ENCODE data around the gene UBE2L6. TPM values are rescaled to one million over a fixed set of nuclear protein-coding genes. Genes with fewer than 3 reads are reported as not detected.

Gene UBE2L6
- total RNA-seq, 1 experiment from 2014 or later, result 122 TPM

GRCh38 chr11:57513452-57513795 is 54.0 kb downstream of the UBE2L6 start:
- DNase-seq, result no peak
- Histone ChIP-seq H2AFZ (no peak overlapping the region), H3F3A (ENCODE audit: insufficient read depth, low read depth) (peaks cover 3% of the 10 kb centered on the region; the same call in 1 of the 2 replicates), H3K4me1 (replicated peaks; ENCODE audit: insufficient read depth) (peaks cover 12% of the 10 kb centered on the region; the same call in 1 of the 2 replicates), H3K79me2 (ENCODE audit: low read depth) (no peaks in the 10 kb centered on the region), H3K9me3 (ENCODE audit: insufficient read depth, low read depth) (no peaks in the 10 kb centered on the region), H3K9me2 (ENCODE audit: insufficient read depth) (no peaks in the 10 kb centered on the region), H3K4me2 (no peak overlapping the region), H3K27ac (no peak overlapping the region), H3K4me3 (no peak overlapping the region), H4K20me1 (ENCODE audit: insufficient read depth) (no peaks in the 10 kb centered on the region), H3K27me3 (ENCODE audit: insufficient read depth, low read depth) (peaks cover 21% of the 10 kb centered on the region), H3K36me3 (ENCODE audit: low read depth) (no peaks in the 10 kb centered on the region)
- intact Hi-C loops (cut with micrococcal nuclease; ENCODE audit: unreplicated experiment), result no loop called here
- POLR2A ChIA-PET (ENCODE audit: unreplicated experiment), result no interaction called here
- no peak for TF ChIP-seq EZH2 (IDR thresholded peaks at IDR 0.05; ENCODE audit: low read depth)
- TF ChIP-seq, protein P1, sequence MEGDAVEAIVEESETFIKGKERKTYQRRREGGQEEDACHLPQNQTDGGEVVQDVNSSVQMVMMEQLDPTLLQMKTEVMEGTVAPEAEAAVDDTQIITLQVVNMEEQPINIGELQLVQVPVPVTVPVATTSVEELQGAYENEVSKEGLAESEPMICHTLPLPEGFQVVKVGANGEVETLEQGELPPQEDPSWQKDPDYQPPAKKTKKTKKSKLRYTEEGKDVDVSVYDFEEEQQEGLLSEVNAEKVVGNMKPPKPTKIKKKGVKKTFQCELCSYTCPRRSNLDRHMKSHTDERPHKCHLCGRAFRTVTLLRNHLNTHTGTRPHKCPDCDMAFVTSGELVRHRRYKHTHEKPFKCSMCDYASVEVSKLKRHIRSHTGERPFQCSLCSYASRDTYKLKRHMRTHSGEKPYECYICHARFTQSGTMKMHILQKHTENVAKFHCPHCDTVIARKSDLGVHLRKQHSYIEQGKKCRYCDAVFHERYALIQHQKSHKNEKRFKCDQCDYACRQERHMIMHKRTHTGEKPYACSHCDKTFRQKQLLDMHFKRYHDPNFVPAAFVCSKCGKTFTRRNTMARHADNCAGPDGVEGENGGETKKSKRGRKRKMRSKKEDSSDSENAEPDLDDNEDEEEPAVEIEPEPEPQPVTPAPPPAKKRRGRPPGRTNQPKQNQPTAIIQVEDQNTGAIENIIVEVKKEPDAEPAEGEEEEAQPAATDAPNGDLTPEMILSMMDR (conservative IDR thresholded peaks at IDR 0.05), result no peak
- no TSS peak for BruUV-seq (replicated peaks)
- CTCF ChIA-PET, result interaction anchor here (1.0 kb wide), 1 partner anchor 11 kb away, joined by 3 read pairs; no protein-coding TSS in a partner anchor

DNA sequence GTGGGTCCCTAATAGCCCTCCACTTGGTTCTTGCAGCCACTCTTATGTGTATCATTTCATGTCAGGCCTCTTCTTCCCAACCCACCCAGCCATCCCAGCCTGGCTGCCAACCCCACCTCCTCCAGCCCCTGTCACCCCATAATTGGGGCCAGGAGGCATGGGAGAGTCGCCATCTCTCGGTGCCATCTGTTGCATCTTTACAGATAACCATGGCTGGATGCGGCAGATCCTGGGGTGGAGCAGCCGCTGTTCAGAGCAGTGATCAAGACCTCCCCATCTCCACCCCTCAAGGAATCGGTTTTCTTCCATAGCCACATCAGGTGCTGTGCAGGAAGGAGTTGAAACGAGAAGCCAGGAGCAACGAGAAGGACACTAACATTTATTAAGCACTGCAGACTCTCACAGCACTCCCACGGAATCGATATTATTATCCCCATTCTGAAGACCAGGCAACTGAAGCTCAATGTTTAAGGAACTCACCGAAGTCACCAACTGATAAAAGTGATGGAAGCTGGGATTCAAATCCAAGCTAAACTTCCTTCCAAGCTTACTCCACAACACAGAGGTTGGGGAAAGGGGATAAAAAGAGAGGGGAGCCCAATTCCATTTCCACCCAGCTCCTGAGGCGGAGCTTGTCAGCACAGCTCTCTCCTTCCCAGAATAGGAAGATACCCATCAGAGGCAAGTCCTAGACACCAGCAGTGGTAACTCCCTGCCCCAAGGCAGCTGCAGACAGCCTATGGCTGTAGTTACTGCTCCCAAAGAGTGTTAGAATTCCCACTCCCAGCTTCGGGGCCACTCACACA is 54.6 kb downstream of the UBE2L6 start:
- intact Hi-C loops (cut with micrococcal nuclease; ENCODE audit: unreplicated experiment), result no loop called here
- H4K20me1 ChIP-seq (ENCODE audit: insufficient read depth), result no peaks in the 10 kb centered on the region
- H3K9me2 ChIP-seq (ENCODE audit: insufficient read depth), result no peaks in the 10 kb centered on the region
- no TSS peak for BruUV-seq (replicated peaks)
- peaks cover 3% of the 10 kb centered on the region; the same call in 1 of the 2 replicates for H3F3A ChIP-seq (ENCODE audit: insufficient read depth, low read depth)
- no peak overlapping the region for H3K27ac ChIP-seq
- no peaks in the 10 kb centered on the region for H3K36me3 ChIP-seq (ENCODE audit: low read depth)
- CTCF ChIA-PET, result interaction anchor here (0.6 to 1.0 kb wide), 2 partner anchors 10 to 36 kb away, joined by 3 read pairs; no protein-coding TSS in a partner anchor
- DNase-seq, result no peak
- no peak overlapping the region for H2AFZ ChIP-seq
- no peak overlapping the region for H3K4me3 ChIP-seq
- H3K79me2 ChIP-seq (ENCODE audit: low read depth), result no peaks in the 10 kb centered on the region
- peaks cover 12% of the 10 kb centered on the region; the same call in 1 of the 2 replicates for H3K4me1 ChIP-seq (replicated peaks; ENCODE audit: insufficient read depth)
- TF ChIP-seq EZH2 (IDR thresholded peaks at IDR 0.05; ENCODE audit: low read depth), result no peak
- TF ChIP-seq, protein P1 (conservative IDR thresholded peaks at IDR 0.05), result no peak
- POLR2A ChIA-PET (ENCODE audit: unreplicated experiment), result interaction anchor here (0.6 kb wide), 1 partner anchor 188 kb away, joined by 5 read pairs; the partner anchor contains the start of gene TNKS1BP1
- H3K4me2 ChIP-seq, result no peak overlapping the region
- no peaks in the 10 kb centered on the region for H3K9me3 ChIP-seq (ENCODE audit: insufficient read depth, low read depth)
- H3K27me3 ChIP-seq (ENCODE audit: insufficient read depth, low read depth), result peaks cover 21% of the 10 kb centered on the region

GRCh38 chr11:57511741-57512430 is 55.6 kb downstream of the UBE2L6 start:
- Histone ChIP-seq H3K27me3 (ENCODE audit: insufficient read depth, low read depth) (peaks cover 21% of the 10 kb centered on the region), H3K9me3 (ENCODE audit: insufficient read depth, low read depth) (no peaks in the 10 kb centered on the region), H4K20me1 (ENCODE audit: insufficient read depth) (no peaks in the 10 kb centered on the region), H3K4me1 (replicated peaks; ENCODE audit: insufficient read depth) (peaks cover 12% of the 10 kb centered on the region; the same call in 1 of the 2 replicates), H3K4me3 (no peak overlapping the region), H3K36me3 (ENCODE audit: low read depth) (no peaks in the 10 kb centered on the region), H3K79me2 (ENCODE audit: low read depth) (no peaks in the 10 kb centered on the region), H2AFZ (no peak overlapping the region), H3K9me2 (ENCODE audit: insufficient read depth) (no peaks in the 10 kb centered on the region), H3F3A (ENCODE audit: insufficient read depth, low read depth) (peaks cover 3% of the 10 kb centered on the region; the same call in 1 of the 2 replicates), H3K4me2 (no peak overlapping the region), H3K27ac (no peak overlapping the region)
- DNase-seq, result no peak
- ChIA-PET CTCF (no interaction called here), POLR2A (ENCODE audit: unreplicated experiment) (no interaction called here)
- intact Hi-C loops (cut with micrococcal nuclease; ENCODE audit: unreplicated experiment), result no loop called here
- no TSS peak for BruUV-seq (replicated peaks)
- TF ChIP-seq, protein P1 (conservative IDR thresholded peaks at IDR 0.05), result no peak
- TF ChIP-seq EZH2 (IDR thresholded peaks at IDR 0.05; ENCODE audit: low read depth), result no peak
